AG04449 (cell line): ENCODE results near the gene VPS37C.

Experiments used
- CTCF ChIA-PET: fragments of 350-600 bp; formaldehyde crosslinking; extraction: SDS; loops from one replicate; lab custom pipeline; 2021; ENCODE audit warnings: antibody characterized with exemption; lab: Yijun Ruan, JAX
- POLR2A ChIA-PET: fragments of 400-600, 350-600 bp; formaldehyde crosslinking; extraction: SDS; loops from one replicate; lab custom pipeline; 2020; ENCODE audit warnings: antibody characterized with exemption, inconsistent platforms; lab: Yijun Ruan, JAX
- DNase-seq: peaks from one replicate; pipeline ENCODE4 v3.0.0-alpha.2; 2010; ENCODE audit warnings: low read depth, low spot score
- H3K4me3 ChIP-seq: 2 replicates; pipeline ENCODE4 v1.5.1; 2011; ENCODE audit warnings: low read depth, mild to moderate bottlenecking, control low read depth, low read length
- CTCF ChIP-seq: IDR thresholded peaks from one replicate; pipeline ENCODE4 v1.5.1; 2011; ENCODE audit warnings: mild to moderate bottlenecking, moderate library complexity, low read length, control low read depth, inconsistent platforms; ENCODE audit not compliant: insufficient read depth; ENCODE audit errors: missing control alignments

VPS37C gene

GRCh38 chr11:61198361-61198760 lies 37.1 kb upstream of the VPS37C start:
- ChIA-PET CTCF (interaction anchor here (0.6 to 3.1 kb wide), 2 partner anchors 11 to 25 kb away, joined by 4 to 22 read pairs; no protein-coding TSS in a partner anchor), POLR2A (no interaction called here)
- DNase-seq = no peak
- no peak for TF ChIP-seq CTCF
- no peak overlapping the region for H3K4me3 ChIP-seq

- no peak overlapping the region for H3K4me3 ChIP-seq
- DNase-seq = no peak
- TF ChIP-seq CTCF = no peak
- ChIA-PET POLR2A (no interaction called here), CTCF (interaction anchor here (1.4 to 3.1 kb wide), 2 partner anchors 8 to 11 kb away, joined by 3 to 22 read pairs; no protein-coding TSS in a partner anchor)
Measured at GRCh38 chr11:61195719-61196118, 34.5 kb upstream of the VPS37C start.

- DNase-seq = no peak
- no peak for TF ChIP-seq CTCF
- ChIA-PET POLR2A (no interaction called here), CTCF (interaction anchor here (1.4 to 3.1 kb wide), 2 partner anchors 8 to 10 kb away, joined by 3 to 22 read pairs; no protein-coding TSS in a partner anchor)
- no peak overlapping the region for H3K4me3 ChIP-seq
Measured at GRCh38 chr11:61194981-61195695, 33.9 kb upstream of the VPS37C start.

- ChIA-PET CTCF (no interaction called here), POLR2A (no interaction called here)
- TF ChIP-seq CTCF = no peak
- no peak overlapping the region for H3K4me3 ChIP-seq
- DNase-seq = no peak
Measured at GRCh38 chr11:61194169-61194671, 33.0 kb upstream of the VPS37C start.

GRCh38 chr11:61193596-61193995 lies 32.4 kb upstream of the VPS37C start:
- no peak overlapping the region for H3K4me3 ChIP-seq
- POLR2A ChIA-PET = no interaction called here
- CTCF ChIA-PET = no interaction called here
- TF ChIP-seq CTCF = no peak
- DNase-seq = no peak

GRCh38 chr11:61189933-61190332 lies 28.7 kb upstream of the VPS37C start:
- ChIA-PET CTCF (interaction anchor here (1.6 to 5.0 kb wide), 2 partner anchors 196 to 359 kb away, joined by 4 to 33 read pairs; no protein-coding TSS in a partner anchor), POLR2A (no interaction called here)
- H3K4me3 ChIP-seq = no peak overlapping the region
- no peak for DNase-seq
- no peak for TF ChIP-seq CTCF
